ENCODE data around the gene SNRNP27. TPM values are rescaled to one million over a fixed set of nuclear protein-coding genes. Genes with fewer than 3 reads are reported as not detected.
"Not testable (repeated sequence)": the region's sequence is repeated elsewhere in the genome, so short reads cannot be mapped to it uniquely, and the experiment has no call there.

Gene SNRNP27
- total and polyA plus RNA-seq, 9 of the 15 experiments (the other 6 are each of a cell fraction or from before 2014, with no cell fraction given), result 29.2 to 102 (median 65.7) TPM

GRCh38 chr2:69950241-69950640 lies 56.5 kb downstream of the SNRNP27 start (continued):
- TF ChIP-seq UBTF (IDR thresholded peaks at IDR 0.05; ENCODE audit: borderline replicate concordance in 1 of 2, low read depth in 2 of 2, low read length in 2 of 2) (no peak), ZHX1 (conservative IDR thresholded peaks at IDR 0.05; ENCODE audit: low read length) (no peak), SMAD4 (CRISPR knock-in tag; conservative IDR thresholded peaks at IDR 0.05) (no peak)

DNA sequence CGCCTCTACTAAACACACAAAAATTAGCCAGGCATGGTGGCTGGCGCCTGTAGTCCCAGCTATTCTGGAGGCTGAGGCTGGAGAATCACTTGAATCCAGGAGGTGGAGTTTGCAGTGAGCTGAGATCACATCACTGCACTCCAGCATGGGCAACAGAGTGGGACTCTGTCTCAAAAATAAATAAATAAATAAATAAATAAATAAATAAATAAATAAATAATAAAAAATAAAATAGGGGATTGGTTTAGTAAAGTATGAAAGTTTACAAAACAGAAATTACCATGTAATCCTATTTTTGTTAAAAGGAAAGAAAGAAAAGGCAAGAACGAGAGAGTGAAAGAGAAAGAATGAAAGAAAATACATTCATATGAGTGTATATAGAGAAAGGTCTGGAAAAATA lies 56.9 kb downstream of the SNRNP27 start:
- H4K20me1 ChIP-seq (replicated peaks; ENCODE audit: control insufficient read depth, insufficient read depth, low read length); H3K36me3 ChIP-seq (ENCODE audit: control insufficient read depth, insufficient read depth, low read length); FAIRE-seq; H3K9ac ChIP-seq (ENCODE audit: insufficient read depth in 1 of 2, low read depth in 2 of 2, low read length in 2 of 2); BruUV-seq (replicated peaks); H3K27me3 ChIP-seq (ENCODE audit: control insufficient read depth in 2 of 2, insufficient read depth in 2 of 2, low read length in 2 of 2); in situ Hi-C loops (cut with MboI); ATAC-seq; H3K9me3 ChIP-seq (replicated peaks; ENCODE audit: control insufficient read depth, insufficient read depth, low read depth, low read length); DNase-seq (ENCODE audit: extremely low read depth in 1 of 4, low spot score in 3 of 4); CTCF ChIA-PET (ENCODE audit: low intra/inter-chr PET ratio); H2AFZ ChIP-seq (ENCODE audit: low read depth, low read length); H3K4me3 ChIP-seq; H3K27ac ChIP-seq (ENCODE audit: extremely low read depth, low read depth, low read length); H3K79me2 ChIP-seq (ENCODE audit: control insufficient read depth, insufficient read depth, low read length); H3K9me1 ChIP-seq (ENCODE audit: control insufficient read depth, insufficient read depth, low read length); H3K4me2 ChIP-seq (ENCODE audit: insufficient read depth, low read length); intact Hi-C loops (cut with micrococcal nuclease): not testable (repeated sequence)
- POLR2A ChIA-PET, result interaction anchor here (1.3 kb wide), 1 partner anchor 19 kb away, joined by 3 read pairs; no protein-coding TSS in a partner anchor
- peaks cover 23 to 34% of the 10 kb centered on the region in 2 experiments for H3K4me1 ChIP-seq (replicated peaks in 1 of 2; ENCODE audit: control insufficient read depth in 2 of 2, insufficient read depth in 2 of 2, low read length in 2 of 2)
- WGBS (ENCODE audit: insufficient coverage, low coverage, missing lambda C conversion rate), result 80% methylated on average over 3 of the region's 3 CpGs
